Heart right ventricle (tissue), 16 donors: Measurements from ENCODE around the gene EPHX1. TPM values are rescaled to one million over a fixed set of nuclear protein-coding genes. Genes with fewer than 3 reads are reported as not detected.

Experiments used
- ATAC-seq, 8 donors: fragments of 200-7000 bp; cut with Tn5 transposase; one replicate each; pipeline ENCODE4 v1.9.1; 2020; ENCODE audit warnings: mild to moderate bottlenecking in 8 of 8, moderate library complexity in 8 of 8, moderate number of reproducible peaks in 1 of 8
- DNase-seq, 2 donors: peaks; one replicate each; pipeline ENCODE4 v3.0.0-alpha.2; 2020
- H3K27ac ChIP-seq, 10 donors: fragments of 200-600 bp; sonication (generic) in 2 of 10; one replicate each; pipeline versions ENCODE4 v1.5.0 to v1.8.0; 2020 to 2022; ENCODE audit warnings: mild to moderate bottlenecking in 3 of 10
- H3K27me3 ChIP-seq, 7 donors: fragments of 200-600 bp; one replicate each; pipeline ENCODE4 v1.8.0; 2021 to 2022; ENCODE audit warnings: mild to moderate bottlenecking in 2 of 7
- H3K36me3 ChIP-seq, 9 donors: fragments of 200-600 bp; sonication (generic) in 1 of 9; one replicate each; pipeline versions ENCODE4 v1.5.0 to v1.8.0; 2020 to 2022; ENCODE audit warnings: mild to moderate bottlenecking in 2 of 9
- H3K4me1 ChIP-seq, 9 donors: fragments of 200-600 bp; sonication (generic) in 1 of 9; one replicate each; pipeline versions ENCODE4 v1.5.0 to v1.8.0; 2020 to 2022; ENCODE audit warnings: mild to moderate bottlenecking in 4 of 9
- H3K4me3 ChIP-seq, 10 donors: fragments of 200-600 bp; sonication (generic) in 2 of 10; one replicate each; pipeline versions ENCODE4 v1.5.0 to v1.8.0; 2020 to 2022; ENCODE audit warnings: mild to moderate bottlenecking in 7 of 10, moderate library complexity in 2 of 10
- H3K9me3 ChIP-seq, 11 donors: fragments of 200-600 bp in 10 of 11; sonication (generic) in 2 of 11; one replicate each; pipeline versions ENCODE4 v1.5.0 to v1.8.0; 2013 to 2022; ENCODE audit warnings: mild to moderate bottlenecking in 2 of 11, control low read depth in 1 of 11, moderate library complexity in 1 of 11
- WGBS, 2 donors: extraction: QIAGEN DNeasy Blood & Tissue Kit; methylation state at CpG; one replicate each; pipeline ENCODE4 v1.1.7; 2013; ENCODE audit warnings: inconsistent platforms in 1 of 2; 5-methylcytosine and 5-hydroxymethylcytosine counted together
- intact Hi-C, 10 donors: fragments of 100-400 bp; cut with DNase I; formaldehyde crosslinking; loops; one replicate each; pipeline versions ENCODE4 v1.11.1 to v1.14.2; 2022
- polyA plus RNA-seq, 2 donors: library from polyadenylated mRNA; stranded (reverse); fragments of 200-250 nt; gene quantifications; one replicate each; pipeline ENCODE4 v1.2.3, GENCODE V29; 2013
- total RNA-seq, 10 donors: library from RNA; stranded (reverse); fragmentation: NEBNext Ultra II Directional in 3 of 10; extraction: Animal tissue kit (Norgen Biotek cat#: 25700) in 3 of 10; gene quantifications; one replicate each; pipeline versions ENCODE4 v1.2.1 to v1.2.4, GENCODE V29; 2021 to 2023
- TF ChIP-seq, protein P1 (sequence below), 9 donors: fragments of 200-600 bp; sonication (generic) in 2 of 9; IDR thresholded peaks; one replicate each; pipeline versions ENCODE4 v1.5.0 to v1.8.0; 2021 to 2022; ENCODE audit warnings: antibody characterized with exemption in 9 of 9, mild to moderate bottlenecking in 5 of 9, moderate library complexity in 1 of 9
- donor health status: Arrhythmogenic right ventricular cardiomyopathy.
- donor health status: ischemic (EF 13 %, LVEDD 7.1; RV severe dilation, severe dysfunction).
- donor health status: healthy with polysubstance abuse.
- donor health status: DM: no; HTN: yes; CAD: no.
- donor health status: DM: no; HTN: no; CAD: no.
- donor health status: ischemic (EF 25% LVEDD 6.9; RV normal size, moderate dysfunction).
- donor health status: ischemic (EF 25% LVEDD 5.7; RV mildly dilated, moderate dysfunction).
- donor health status: healthy.
- donor health status: DM: yes; HTN: yes; CAD: no.
- donor health status: Ischemic cardiomyopathy.
- donor health status: ischemic (EF 35%, LVEDD 5.7; RV mildly dilated, moderate dysfunction).
- donor health status: nonischemic (EF 11% LVEDD 7.7; RV severe dilation, severe dysfunction).
- donor health status: DM: yes; HTN: yes; CAD: no.
- donor health status: PGD.
- donor health status: ischemic (EF 29% LVEDD 5.4; RV normal size, mild dysfunction).
- donor health status: nonischemic (EF 23%, LVEDD 6.1; RV moderate dilation, normal function).

The EPHX1 gene
- total and polyA plus RNA-seq, 12 donors, result 31.5 to 80.8 (median 43.2) TPM

DNA sequence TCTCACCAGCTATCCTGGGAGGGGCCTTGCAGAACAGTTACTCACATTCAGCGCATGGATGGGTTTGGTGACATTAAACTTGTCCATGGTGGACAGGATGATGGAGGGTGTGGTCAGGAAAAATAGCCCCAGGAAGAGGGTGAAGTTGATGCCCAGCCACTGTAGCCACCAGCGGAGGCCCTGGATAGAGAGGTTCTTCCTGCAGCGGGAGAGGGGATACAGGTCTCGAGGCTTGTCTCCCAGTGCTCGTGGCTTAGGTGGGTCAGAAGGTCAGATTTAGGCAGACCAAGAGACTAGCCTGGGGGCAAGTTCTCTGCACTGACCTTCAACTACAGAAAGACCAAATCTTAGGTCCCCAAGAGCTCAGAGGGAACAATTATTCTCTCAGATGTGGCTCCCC is 49.2 kb downstream of the EPHX1 start:
- H3K27ac ChIP-seq, result no peak overlapping the region
- DNase-seq, result no peak
- no peak overlapping the region for H3K4me3 ChIP-seq
- no peak for ATAC-seq
- WGBS, 2 donors, result 91 to 98% methylated on average over 5 of the region's 5 CpGs
- H3K4me1 ChIP-seq, result peaks cover 0 to 13% (median 0%) of the 10 kb centered on the region in 9 donors
- no peaks in the 10 kb centered on the region for H3K27me3 ChIP-seq
- no peaks in the 10 kb centered on the region for H3K9me3 ChIP-seq
- intact Hi-C loops, result loop anchor here in 2 of 10 donors (10.0 kb wide), 2 partner anchors 74 to 116 kb away; no protein-coding TSS in a partner anchor
- H3K36me3 ChIP-seq, result peaks cover 0 to 99% (median 48%) of the 10 kb centered on the region in 9 donors
- TF ChIP-seq, protein P1, sequence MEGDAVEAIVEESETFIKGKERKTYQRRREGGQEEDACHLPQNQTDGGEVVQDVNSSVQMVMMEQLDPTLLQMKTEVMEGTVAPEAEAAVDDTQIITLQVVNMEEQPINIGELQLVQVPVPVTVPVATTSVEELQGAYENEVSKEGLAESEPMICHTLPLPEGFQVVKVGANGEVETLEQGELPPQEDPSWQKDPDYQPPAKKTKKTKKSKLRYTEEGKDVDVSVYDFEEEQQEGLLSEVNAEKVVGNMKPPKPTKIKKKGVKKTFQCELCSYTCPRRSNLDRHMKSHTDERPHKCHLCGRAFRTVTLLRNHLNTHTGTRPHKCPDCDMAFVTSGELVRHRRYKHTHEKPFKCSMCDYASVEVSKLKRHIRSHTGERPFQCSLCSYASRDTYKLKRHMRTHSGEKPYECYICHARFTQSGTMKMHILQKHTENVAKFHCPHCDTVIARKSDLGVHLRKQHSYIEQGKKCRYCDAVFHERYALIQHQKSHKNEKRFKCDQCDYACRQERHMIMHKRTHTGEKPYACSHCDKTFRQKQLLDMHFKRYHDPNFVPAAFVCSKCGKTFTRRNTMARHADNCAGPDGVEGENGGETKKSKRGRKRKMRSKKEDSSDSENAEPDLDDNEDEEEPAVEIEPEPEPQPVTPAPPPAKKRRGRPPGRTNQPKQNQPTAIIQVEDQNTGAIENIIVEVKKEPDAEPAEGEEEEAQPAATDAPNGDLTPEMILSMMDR (IDR thresholded peaks at IDR 0.05), result no peak

DNA sequence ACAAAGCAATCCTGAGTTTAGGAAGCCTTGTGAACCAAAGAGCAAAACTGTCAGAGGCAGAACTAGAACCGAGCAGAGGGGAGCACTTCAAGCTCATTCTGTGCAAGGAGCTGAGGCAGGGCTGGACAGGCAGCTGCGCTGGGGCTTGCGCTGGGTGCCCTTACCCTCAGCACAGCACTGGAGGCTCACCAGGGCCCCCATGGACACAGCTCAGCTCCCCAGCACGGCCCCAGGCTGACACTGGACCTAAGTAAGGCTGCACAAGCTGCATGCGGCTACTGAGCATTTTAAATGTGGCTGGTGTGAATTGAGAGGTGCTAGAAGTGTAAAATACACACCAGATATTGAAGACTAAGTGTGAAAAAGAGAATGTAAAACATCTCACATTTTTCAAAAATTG is 50.2 kb downstream of the EPHX1 start:
- Histone ChIP-seq H3K4me3 (no peak overlapping the region), H3K9me3 (no peaks in the 10 kb centered on the region), H3K36me3 (peaks cover 0 to 99% (median 56%) of the 10 kb centered on the region in 9 donors), H3K4me1 (peaks cover 0 to 18% (median 0%) of the 10 kb centered on the region in 9 donors), H3K27ac (no peak overlapping the region), H3K27me3 (no peaks in the 10 kb centered on the region)
- WGBS, 2 donors, result 94 to 98% methylated on average over 5 of the region's 5 CpGs
- ATAC-seq, result no peak
- TF ChIP-seq, protein P1 (IDR thresholded peaks at IDR 0.05), result no peak
- intact Hi-C loops, result no loop called here
- DNase-seq, result no peak

DNA sequence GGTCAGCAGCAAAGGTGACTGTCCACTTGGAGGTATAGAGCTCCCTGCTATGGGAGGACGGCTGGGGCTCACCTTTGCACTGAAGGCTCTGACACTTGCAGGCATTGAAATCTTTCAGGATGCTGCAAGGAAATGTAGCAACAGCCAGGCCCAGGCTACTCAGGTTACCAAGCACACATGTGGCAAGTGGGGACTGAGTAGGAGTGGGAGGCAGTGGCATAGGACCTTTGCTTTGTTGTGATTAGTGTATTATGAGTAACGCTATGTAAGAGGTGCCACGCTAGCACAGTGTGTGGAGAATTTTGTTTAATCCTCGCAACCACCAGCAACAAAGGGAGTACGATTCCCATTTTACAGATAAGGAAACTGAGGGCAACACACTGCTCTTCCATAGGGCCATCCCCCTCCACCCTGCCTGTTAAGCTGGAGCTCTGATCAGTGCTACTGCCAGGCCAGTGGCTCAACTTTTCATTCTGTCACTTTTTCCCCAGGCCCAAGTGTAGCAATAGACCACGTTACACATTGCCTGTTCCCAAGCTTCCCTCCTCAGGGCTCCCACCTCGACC is 51.0 kb downstream of the EPHX1 start:
- peaks cover 0 to 99% (median 60%) of the 10 kb centered on the region in 9 donors for H3K36me3 ChIP-seq
- WGBS, 2 donors, result 93 to 98% methylated on average over 7 of the region's 7 CpGs
- intact Hi-C loops, result no loop called here
- peaks cover 0 to 19% (median 0%) of the 10 kb centered on the region in 9 donors for H3K4me1 ChIP-seq
- H3K9me3 ChIP-seq, result no peaks in the 10 kb centered on the region
- TF ChIP-seq, protein P1 (IDR thresholded peaks at IDR 0.05), result no peak
- no peak overlapping the region for H3K27ac ChIP-seq
- DNase-seq (no peak), ATAC-seq (no peak)
- H3K4me3 ChIP-seq, result no peak overlapping the region
- no peaks in the 10 kb centered on the region for H3K27me3 ChIP-seq

DNA sequence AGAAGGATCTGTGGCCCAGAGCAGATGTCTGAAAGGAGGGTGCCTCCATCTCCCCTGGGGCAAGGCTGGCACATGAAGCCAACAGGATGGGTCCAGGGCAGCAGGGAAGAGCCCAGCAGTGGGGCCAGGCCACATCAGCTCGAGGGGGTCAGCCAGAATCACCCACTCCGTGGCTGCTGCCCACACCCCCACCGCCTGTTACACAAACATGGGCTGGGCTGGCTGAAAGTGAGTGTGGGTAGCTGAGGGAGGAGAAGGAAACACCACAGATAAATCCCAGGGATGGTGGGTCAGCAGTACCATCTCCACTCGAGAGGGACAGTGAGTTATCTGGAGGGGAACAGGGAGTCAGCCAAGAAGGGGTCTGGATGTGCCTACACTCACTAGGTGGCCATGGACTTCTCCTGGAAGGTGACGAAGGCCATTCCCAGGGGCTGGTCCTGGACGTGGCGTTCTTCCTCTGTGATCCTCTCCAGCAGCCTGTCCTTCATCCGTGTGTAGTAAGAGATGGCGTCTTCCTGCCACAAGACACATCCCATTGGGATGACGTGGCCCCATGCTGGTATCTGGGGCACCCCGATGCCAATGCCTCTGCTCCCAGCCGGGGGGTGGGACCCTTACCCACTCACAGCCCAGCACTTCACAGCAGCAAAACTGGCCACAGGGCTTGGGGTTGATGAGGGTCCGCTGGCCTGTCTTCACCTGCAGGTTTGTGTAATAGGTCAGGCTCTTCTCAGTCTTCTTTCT is 52.1 kb downstream of the EPHX1 start:
- H3K4me1 ChIP-seq, result peaks cover 0 to 26% (median 0%) of the 10 kb centered on the region in 9 donors
- no peak overlapping the region for H3K4me3 ChIP-seq
- ATAC-seq (no peak), DNase-seq (no peak)
- H3K36me3 ChIP-seq, result peaks cover 0 to 99% (median 65%) of the 10 kb centered on the region in 9 donors
- TF ChIP-seq, protein P1 (IDR thresholded peaks at IDR 0.05), result no peak
- 87 to 91% methylated on average over 13 of the region's 13 CpGs for WGBS, 2 donors
- H3K27ac ChIP-seq, result no peak overlapping the region
- H3K9me3 ChIP-seq, result no peaks in the 10 kb centered on the region
- intact Hi-C loops, result no loop called here
- H3K27me3 ChIP-seq, result no peaks in the 10 kb centered on the region
